ENCODE results near the gene ADPRH. TPM values are rescaled to one million over a fixed set of nuclear protein-coding genes. Genes with fewer than 3 reads are reported as not detected.

Gene ADPRH
- total and polyA plus RNA-seq, 2 of the 4 experiments (the other 2 are of a cell fraction) = under 0.01 to 0.12 TPM

DNA sequence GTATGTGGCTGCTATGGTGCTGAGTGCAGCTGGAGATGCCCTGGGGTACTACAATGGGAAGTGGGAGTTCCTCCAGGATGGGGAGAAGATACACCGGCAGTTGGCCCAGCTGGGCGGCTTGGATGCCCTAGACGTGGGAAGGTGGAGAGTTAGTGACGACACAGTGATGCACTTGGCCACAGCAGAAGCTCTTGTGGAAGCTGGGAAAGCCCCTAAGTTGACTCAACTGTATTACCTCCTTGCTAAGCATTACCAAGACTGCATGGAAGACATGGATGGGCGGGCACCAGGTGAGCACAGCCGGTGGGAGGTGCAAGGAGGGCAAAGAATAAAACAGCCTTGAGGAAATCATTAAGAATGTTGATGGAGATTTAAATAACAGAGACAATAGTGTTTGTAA, 2.9 kb downstream of the ADPRH start:
- intact Hi-C loops (cut with micrococcal nuclease) = no loop called here
- Histone ChIP-seq H3K18ac (ENCODE audit: low read depth, low read length) (no peak overlapping the region), H3K27ac (ENCODE audit: insufficient read depth, low read length) (no peak overlapping the region), H4K5ac (ENCODE audit: low read depth, low read length) (no peak overlapping the region), H4K91ac (ENCODE audit: insufficient read depth, low read depth, low read length) (no peak overlapping the region), H3K27me3 (ENCODE audit: control insufficient read depth, insufficient read depth, low read length) (peaks cover 3% of the 10 kb centered on the region), H3K9me3 (ENCODE audit: control insufficient read depth, insufficient read depth, low read length) (no peaks in the 10 kb centered on the region), H2AK9ac (replicated peaks; ENCODE audit: low read depth, low read length, poor library complexity) (no peak overlapping the region), H3K79me1 (ENCODE audit: low read depth in 1 of 2, low read length in 2 of 2) (no peaks in the 10 kb centered on the region), H3K36me3 (ENCODE audit: control insufficient read depth, insufficient read depth, low read length) (no peaks in the 10 kb centered on the region), H3K4me3 (ENCODE audit: insufficient read depth, low read depth, low read length) (no peak overlapping the region), H4K8ac (ENCODE audit: low read depth in 2 of 2, low read length in 2 of 2) (no peak overlapping the region), H3K4me1 (ENCODE audit: control insufficient read depth, insufficient read depth, low read length) (no peaks in the 10 kb centered on the region), H2BK15ac (ENCODE audit: low read depth, low read length) (no peak overlapping the region), H2AFZ (replicated peaks; ENCODE audit: low read length, poor library complexity) (no peak overlapping the region), H2AK5ac (ENCODE audit: low read depth, low read length) (no peak overlapping the region), H3K23ac (ENCODE audit: low read depth, low read length) (no peak overlapping the region), H3K14ac (replicated peaks; ENCODE audit: low read depth, low read length) (no peak overlapping the region), H3K4ac (ENCODE audit: low read depth, low read length) (no peak overlapping the region), H2BK20ac (ENCODE audit: low read depth, low read length) (no peak overlapping the region), H3K56ac (ENCODE audit: extremely low read depth, insufficient read depth, low read length) (no peak overlapping the region), H3K9ac (ENCODE audit: low read depth, low read length) (no peak overlapping the region), H3K9me1 (ENCODE audit: insufficient read depth, low read length) (no peaks in the 10 kb centered on the region; the same call in 1 of the 2 replicates), H2BK5ac (ENCODE audit: low read depth, low read length, poor library complexity, severe bottlenecking) (no peak overlapping the region), H4K20me1 (ENCODE audit: insufficient read depth, low read length) (no peaks in the 10 kb centered on the region), H2BK120ac (ENCODE audit: low read depth, low read length) (no peak overlapping the region), H3K4me2 (ENCODE audit: low read depth, low read length) (no peak overlapping the region)
- peak; percentile 43 for DNase-seq
- BruUV-seq (replicated peaks) = no TSS peak
- no peak for ATAC-seq (ENCODE audit: low read depth)
- ChIA-PET POLR2A (ENCODE audit: unreplicated experiment) (no interaction called here), CTCF (no interaction called here)
- dilution Hi-C loops (cut with HindIII; ENCODE audit: low sequenced_read_pairs, unreplicated experiment) = no loop called here
- TF ChIP-seq POLR2A (IDR thresholded peaks at IDR 0.05; ENCODE audit: low read depth, low read length) (no peak), MAFK (IDR thresholded peaks at IDR 0.05; ENCODE audit: low read depth, low read length) (no peak), BHLHE40 (IDR thresholded peaks at IDR 0.05; ENCODE audit: low read depth, low read length) (no peak), FOS (IDR thresholded peaks at IDR 0.05; ENCODE audit: low read depth, low read length) (no peak), CEBPB (IDR thresholded peaks at IDR 0.05; ENCODE audit: low read depth, low read length) (no peak), NFE2L2 (IDR thresholded peaks at IDR 0.05; ENCODE audit: low read depth, low read length) (no peak), MAZ (IDR thresholded peaks at IDR 0.05; ENCODE audit: borderline replicate concordance, low read depth, low read length) (no peak), RCOR1 (IDR thresholded peaks at IDR 0.05; ENCODE audit: insufficient replicate concordance, low read length) (no peak), MXI1 (IDR thresholded peaks at IDR 0.05; ENCODE audit: borderline replicate concordance, low read depth, low read length) (no peak), SMC3 (IDR thresholded peaks at IDR 0.05; ENCODE audit: low read depth, low read length) (no peak), RAD21 (IDR thresholded peaks at IDR 0.05; ENCODE audit: low read length) (no peak), CHD1 (IDR thresholded peaks at IDR 0.05; ENCODE audit: low read depth, low read length) (no peak), RFX5 (IDR thresholded peaks at IDR 0.05; ENCODE audit: low read depth, low read length) (no peak)
- TF ChIP-seq, protein P1, sequence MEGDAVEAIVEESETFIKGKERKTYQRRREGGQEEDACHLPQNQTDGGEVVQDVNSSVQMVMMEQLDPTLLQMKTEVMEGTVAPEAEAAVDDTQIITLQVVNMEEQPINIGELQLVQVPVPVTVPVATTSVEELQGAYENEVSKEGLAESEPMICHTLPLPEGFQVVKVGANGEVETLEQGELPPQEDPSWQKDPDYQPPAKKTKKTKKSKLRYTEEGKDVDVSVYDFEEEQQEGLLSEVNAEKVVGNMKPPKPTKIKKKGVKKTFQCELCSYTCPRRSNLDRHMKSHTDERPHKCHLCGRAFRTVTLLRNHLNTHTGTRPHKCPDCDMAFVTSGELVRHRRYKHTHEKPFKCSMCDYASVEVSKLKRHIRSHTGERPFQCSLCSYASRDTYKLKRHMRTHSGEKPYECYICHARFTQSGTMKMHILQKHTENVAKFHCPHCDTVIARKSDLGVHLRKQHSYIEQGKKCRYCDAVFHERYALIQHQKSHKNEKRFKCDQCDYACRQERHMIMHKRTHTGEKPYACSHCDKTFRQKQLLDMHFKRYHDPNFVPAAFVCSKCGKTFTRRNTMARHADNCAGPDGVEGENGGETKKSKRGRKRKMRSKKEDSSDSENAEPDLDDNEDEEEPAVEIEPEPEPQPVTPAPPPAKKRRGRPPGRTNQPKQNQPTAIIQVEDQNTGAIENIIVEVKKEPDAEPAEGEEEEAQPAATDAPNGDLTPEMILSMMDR (conservative IDR thresholded peaks at IDR 0.05; ENCODE audit: low read depth, low read length) = no peak
- TF ChIP-seq, protein P2, sequence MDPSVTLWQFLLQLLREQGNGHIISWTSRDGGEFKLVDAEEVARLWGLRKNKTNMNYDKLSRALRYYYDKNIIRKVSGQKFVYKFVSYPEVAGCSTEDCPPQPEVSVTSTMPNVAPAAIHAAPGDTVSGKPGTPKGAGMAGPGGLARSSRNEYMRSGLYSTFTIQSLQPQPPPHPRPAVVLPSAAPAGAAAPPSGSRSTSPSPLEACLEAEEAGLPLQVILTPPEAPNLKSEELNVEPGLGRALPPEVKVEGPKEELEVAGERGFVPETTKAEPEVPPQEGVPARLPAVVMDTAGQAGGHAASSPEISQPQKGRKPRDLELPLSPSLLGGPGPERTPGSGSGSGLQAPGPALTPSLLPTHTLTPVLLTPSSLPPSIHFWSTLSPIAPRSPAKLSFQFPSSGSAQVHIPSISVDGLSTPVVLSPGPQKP (IDR thresholded peaks at IDR 0.05; ENCODE audit: borderline replicate concordance, low read depth, low read length) = no peak
- TF ChIP-seq, protein P3, sequence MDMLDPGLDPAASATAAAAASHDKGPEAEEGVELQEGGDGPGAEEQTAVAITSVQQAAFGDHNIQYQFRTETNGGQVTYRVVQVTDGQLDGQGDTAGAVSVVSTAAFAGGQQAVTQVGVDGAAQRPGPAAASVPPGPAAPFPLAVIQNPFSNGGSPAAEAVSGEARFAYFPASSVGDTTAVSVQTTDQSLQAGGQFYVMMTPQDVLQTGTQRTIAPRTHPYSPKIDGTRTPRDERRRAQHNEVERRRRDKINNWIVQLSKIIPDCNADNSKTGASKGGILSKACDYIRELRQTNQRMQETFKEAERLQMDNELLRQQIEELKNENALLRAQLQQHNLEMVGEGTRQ (IDR thresholded peaks at IDR 0.05; ENCODE audit: low read depth, low read length) = no peak
- 92% methylated on average over 2 of the region's 6 CpGs; no CpG with 5 or more reads in 1 of the 2 experiments for WGBS, 2 experiments (ENCODE audit: extremely low coverage in 2 of 2, insufficient read length in 1 of 2)
- in situ Hi-C loops (cut with MboI; ENCODE audit: low sequenced_read_pairs) = loop anchor here (25.0 kb wide), 1 partner anchor 695 kb away; no protein-coding TSS in a partner anchor
